ENCODE data around the gene AMER2. TPM values are rescaled to one million over a fixed set of nuclear protein-coding genes. Genes with fewer than 3 reads are reported as not detected.

The AMER2 gene
- total and polyA plus RNA-seq, 2 donors (not counting 1 experiment from before 2014, with no cell fraction given): not detected

DNA sequence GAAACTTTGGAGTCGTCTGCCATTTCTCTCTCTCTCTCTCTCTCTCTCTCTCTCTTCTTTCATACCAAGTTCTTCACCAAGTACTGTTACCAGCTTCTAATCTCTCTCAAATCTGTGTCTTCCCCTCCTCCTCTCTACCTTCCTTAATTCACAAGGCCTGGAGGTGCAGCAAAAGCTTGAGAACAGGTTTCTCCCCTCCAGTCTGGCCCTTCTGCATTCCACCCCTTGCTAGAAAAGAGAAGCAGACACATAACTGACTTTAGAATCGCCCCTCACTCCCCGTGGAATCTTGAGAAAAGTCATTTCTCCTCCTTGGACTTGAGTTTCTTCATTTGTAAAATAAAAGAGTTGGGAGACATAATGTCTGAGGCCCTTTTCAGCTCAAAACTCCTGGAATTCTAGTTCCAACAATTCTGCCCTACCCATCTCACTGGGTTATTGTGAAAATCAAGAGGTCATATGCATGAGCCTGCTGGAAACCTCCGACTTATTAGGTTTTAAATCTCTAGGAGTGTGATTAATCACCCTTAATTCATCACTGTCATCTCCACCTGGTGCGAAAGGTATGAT, 20.4 kb downstream of the AMER2 start:
- no peak overlapping the region for H3K9ac ChIP-seq (ENCODE audit: low read length)
- H3K79me2 ChIP-seq (ENCODE audit: control insufficient read depth, insufficient read depth, low read length): no peaks in the 10 kb centered on the region
- H3K4me1 Mint-ChIP-seq: peaks cover 4% of the 10 kb centered on the region
- TF ChIP-seq, protein P1, sequence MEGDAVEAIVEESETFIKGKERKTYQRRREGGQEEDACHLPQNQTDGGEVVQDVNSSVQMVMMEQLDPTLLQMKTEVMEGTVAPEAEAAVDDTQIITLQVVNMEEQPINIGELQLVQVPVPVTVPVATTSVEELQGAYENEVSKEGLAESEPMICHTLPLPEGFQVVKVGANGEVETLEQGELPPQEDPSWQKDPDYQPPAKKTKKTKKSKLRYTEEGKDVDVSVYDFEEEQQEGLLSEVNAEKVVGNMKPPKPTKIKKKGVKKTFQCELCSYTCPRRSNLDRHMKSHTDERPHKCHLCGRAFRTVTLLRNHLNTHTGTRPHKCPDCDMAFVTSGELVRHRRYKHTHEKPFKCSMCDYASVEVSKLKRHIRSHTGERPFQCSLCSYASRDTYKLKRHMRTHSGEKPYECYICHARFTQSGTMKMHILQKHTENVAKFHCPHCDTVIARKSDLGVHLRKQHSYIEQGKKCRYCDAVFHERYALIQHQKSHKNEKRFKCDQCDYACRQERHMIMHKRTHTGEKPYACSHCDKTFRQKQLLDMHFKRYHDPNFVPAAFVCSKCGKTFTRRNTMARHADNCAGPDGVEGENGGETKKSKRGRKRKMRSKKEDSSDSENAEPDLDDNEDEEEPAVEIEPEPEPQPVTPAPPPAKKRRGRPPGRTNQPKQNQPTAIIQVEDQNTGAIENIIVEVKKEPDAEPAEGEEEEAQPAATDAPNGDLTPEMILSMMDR (IDR thresholded peaks at IDR 0.05): no peak
- TF ChIP-seq EZH2 (IDR thresholded peaks at IDR 0.05; ENCODE audit: borderline replicate concordance, insufficient read depth, low read depth, low read length, poor library complexity, severe bottlenecking): no peak
- H3K9me3 ChIP-seq (ENCODE audit: control extremely low read depth in 1 of 3, control insufficient read depth in 2 of 3, insufficient read depth in 1 of 3, low read length in 2 of 3): peaks cover 1 to 8% (median 4%) of the 10 kb centered on the region in 3 donors
- no peak overlapping the region for H3K27ac ChIP-seq (ENCODE audit: low read length in 2 of 2)
- peaks cover 6% of the 10 kb centered on the region for H3K27me3 Mint-ChIP-seq
- ChIA-PET POLR2A (no interaction called here), CTCF (no interaction called here)
- no peaks in the 10 kb centered on the region for H4K20me1 ChIP-seq (ENCODE audit: control insufficient read depth, insufficient read depth, low read length, poor library complexity, severe bottlenecking)
- H3K27me3 ChIP-seq (replicated peaks in 1 of 4; ENCODE audit: control extremely low read depth in 1 of 4, control insufficient read depth in 3 of 4, insufficient read depth in 4 of 4, low read length in 3 of 4): no peaks in the 10 kb centered on the region
- H3K4me3 Mint-ChIP-seq: no peak overlapping the region
- intact Hi-C loops (cut with micrococcal nuclease): no loop called here
- ATAC-seq (ENCODE audit: low read depth): no peak
- no peak overlapping the region for H2AFZ ChIP-seq (ENCODE audit: insufficient read depth, low read depth, low read length, poor library complexity, severe bottlenecking)
- no peak for DNase-seq
- no peaks in the 10 kb centered on the region for H3K36me3 ChIP-seq (replicated peaks in 1 of 2; ENCODE audit: control extremely low read depth in 1 of 2, control insufficient read depth in 1 of 2, extremely low read depth in 1 of 2, insufficient read depth in 2 of 2, low read length in 1 of 2)
- H3K27ac Mint-ChIP-seq: no peak overlapping the region
- no peak overlapping the region for H3K4me3 ChIP-seq (ENCODE audit: control extremely low read depth in 1 of 5, extremely low read depth in 1 of 5, insufficient read depth in 1 of 5, low read depth in 2 of 5, low read length in 4 of 5)
- no peak overlapping the region for H3K4me2 ChIP-seq (replicated peaks; ENCODE audit: low read depth, low read length, poor library complexity, severe bottlenecking)
- no peaks in the 10 kb centered on the region for H3K9me3 Mint-ChIP-seq (ENCODE audit: insufficient read depth)
- H3K4me1 ChIP-seq (ENCODE audit: control insufficient read depth in 2 of 2, insufficient read depth in 2 of 2, low read length in 2 of 2): no peaks in the 10 kb centered on the region
- WGBS (ENCODE audit: insufficient coverage): 62% methylated on average over 1 of the region's 5 CpGs

DNA sequence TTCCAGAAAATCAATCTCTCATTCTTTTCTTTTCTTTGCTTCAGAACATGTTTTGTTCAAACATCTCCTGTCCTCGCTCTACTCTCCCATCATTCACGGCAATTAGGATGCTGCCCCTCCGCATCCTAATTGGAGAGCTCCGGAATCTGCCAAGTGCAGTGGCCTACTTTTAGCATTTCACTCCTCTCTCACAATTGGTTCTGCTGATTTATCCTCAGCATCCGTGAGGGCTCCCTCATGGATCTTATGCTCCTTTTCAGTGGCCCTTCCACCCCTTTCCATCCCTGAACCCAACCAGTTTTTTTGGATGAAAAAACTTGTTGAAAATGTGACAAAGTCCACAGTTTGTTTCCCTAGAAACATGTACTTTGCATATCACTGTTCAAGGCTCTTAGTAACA, 22.4 kb downstream of the AMER2 start:
- Histone ChIP-seq H3K27ac (ENCODE audit: low read length in 2 of 2) (no peak overlapping the region), H2AFZ (ENCODE audit: insufficient read depth, low read depth, low read length, poor library complexity, severe bottlenecking) (no peak overlapping the region), H3K27me3 (replicated peaks in 1 of 4; ENCODE audit: control extremely low read depth in 1 of 4, control insufficient read depth in 3 of 4, insufficient read depth in 4 of 4, low read length in 3 of 4) (no peaks in the 10 kb centered on the region), H3K36me3 (replicated peaks in 1 of 2; ENCODE audit: control extremely low read depth in 1 of 2, control insufficient read depth in 1 of 2, extremely low read depth in 1 of 2, insufficient read depth in 2 of 2, low read length in 1 of 2) (no peaks in the 10 kb centered on the region), H4K20me1 (ENCODE audit: control insufficient read depth, insufficient read depth, low read length, poor library complexity, severe bottlenecking) (no peaks in the 10 kb centered on the region), H3K9ac (ENCODE audit: low read length) (no peak overlapping the region), H3K4me2 (replicated peaks; ENCODE audit: low read depth, low read length, poor library complexity, severe bottlenecking) (no peak overlapping the region), H3K4me3 (ENCODE audit: control extremely low read depth in 1 of 5, extremely low read depth in 1 of 5, insufficient read depth in 1 of 5, low read depth in 2 of 5, low read length in 4 of 5) (no peak overlapping the region), H3K9me3 (ENCODE audit: control extremely low read depth in 1 of 3, control insufficient read depth in 2 of 3, insufficient read depth in 1 of 3, low read length in 2 of 3) (peaks cover 1 to 8% (median 4%) of the 10 kb centered on the region in 3 donors), H3K79me2 (ENCODE audit: control insufficient read depth, insufficient read depth, low read length) (no peaks in the 10 kb centered on the region), H3K4me1 (ENCODE audit: control insufficient read depth in 2 of 2, insufficient read depth in 2 of 2, low read length in 2 of 2) (no peaks in the 10 kb centered on the region)
- H3K9me3 Mint-ChIP-seq (ENCODE audit: insufficient read depth): no peaks in the 10 kb centered on the region
- WGBS (ENCODE audit: insufficient coverage): 95% methylated on average over 4 of the region's 5 CpGs
- peaks cover 4% of the 10 kb centered on the region for H3K4me1 Mint-ChIP-seq
- POLR2A ChIA-PET: no interaction called here
- H3K27ac Mint-ChIP-seq: no peak overlapping the region
- DNase-seq (no peak), ATAC-seq (ENCODE audit: low read depth) (no peak)
- H3K27me3 Mint-ChIP-seq: peaks cover 6% of the 10 kb centered on the region
- CTCF ChIA-PET: no interaction called here
- H3K4me3 Mint-ChIP-seq: no peak overlapping the region
- intact Hi-C loops (cut with micrococcal nuclease): no loop called here
- no peak for TF ChIP-seq EZH2 (IDR thresholded peaks at IDR 0.05; ENCODE audit: borderline replicate concordance, insufficient read depth, low read depth, low read length, poor library complexity, severe bottlenecking)
- TF ChIP-seq, protein P1 (IDR thresholded peaks at IDR 0.05): no peak

Data from B cell (primary cell).